SHP77 treated with DMSO at 0.1 percent for 48 hours (cell line): ENCODE results near the gene ADAMTS12.

Source experiments
- DNase-seq: peaks from one replicate; lab custom pipeline; 2025; lab: John Stamatoyannopoulos, UW

ADAMTS12 gene

DNA sequence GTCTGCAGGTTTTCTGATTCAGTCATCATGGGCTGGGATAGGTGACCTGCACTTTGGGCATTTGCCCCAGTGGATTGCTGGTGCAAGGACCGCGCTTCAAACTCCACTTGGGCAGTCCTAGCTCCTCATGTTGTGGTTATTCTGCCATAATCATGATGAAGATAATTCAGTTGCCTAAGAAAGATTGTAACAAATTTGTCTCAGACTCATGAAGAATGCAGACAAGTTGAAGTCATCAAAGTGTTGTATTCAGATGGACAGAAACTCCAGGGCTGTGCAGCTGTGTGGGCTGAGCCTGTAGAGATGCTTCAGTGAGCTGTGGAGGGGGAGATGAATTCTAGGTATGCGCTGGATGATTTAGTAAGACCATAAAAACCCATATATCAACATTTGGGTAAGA, 412.5 kb downstream of the ADAMTS12 start:
- DNase-seq, result no peak

DNA sequence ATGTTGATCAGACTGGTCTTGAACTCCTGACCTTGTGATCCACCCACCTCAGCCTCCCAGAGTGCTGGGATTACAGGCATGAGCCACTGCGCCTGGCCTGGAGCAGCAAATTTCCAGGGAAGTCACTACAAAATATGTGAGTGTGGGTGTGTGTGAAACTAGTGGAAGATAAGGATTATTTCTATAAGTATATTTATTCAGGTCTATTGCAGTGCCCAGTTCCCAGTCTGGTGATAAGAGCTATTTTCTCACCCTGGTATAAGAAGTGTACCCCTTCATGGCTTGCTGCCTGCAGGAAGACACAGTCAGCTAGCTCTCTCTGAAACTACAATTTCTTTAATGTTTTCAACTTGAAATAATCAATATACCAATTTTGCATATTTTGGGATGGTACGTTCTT, 414.0 kb downstream of the ADAMTS12 start:
- DNase-seq, result no peak

GRCh38 chr5:33476992-33477391, 414.8 kb downstream of the ADAMTS12 start:
- no peak for DNase-seq

- DNase-seq, result no peak
Observed at GRCh38 chr5:33475706-33476105, 416.1 kb downstream of the ADAMTS12 start.

DNA sequence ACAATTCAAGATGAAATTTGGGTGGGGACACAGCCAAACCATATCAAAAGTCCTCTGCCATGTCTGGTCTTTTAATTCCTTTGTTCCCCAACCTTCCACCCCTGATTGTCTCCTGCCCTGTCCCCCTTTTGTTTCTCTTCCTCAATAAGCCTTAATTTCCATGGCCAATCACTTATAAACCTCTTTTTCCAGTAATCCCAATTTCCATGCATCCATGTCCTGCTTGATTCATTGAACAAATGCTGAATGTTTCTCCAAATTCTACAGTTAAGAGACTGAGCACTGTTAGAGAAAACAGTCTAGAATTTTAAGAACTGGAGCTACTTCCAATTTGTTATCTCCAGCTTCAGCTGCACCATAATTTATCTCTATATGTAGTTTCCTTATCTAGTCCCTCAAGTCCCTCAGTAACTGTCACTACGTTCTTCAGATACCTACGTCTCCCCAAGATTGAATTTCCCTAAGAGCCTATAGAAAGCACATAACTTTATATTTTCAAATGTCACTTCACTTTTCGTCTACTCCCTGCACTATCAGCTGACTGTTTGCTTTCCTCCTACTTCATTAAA, 416.8 kb downstream of the ADAMTS12 start:
- DNase-seq, result no peak

- no peak for DNase-seq
Observed at GRCh38 chr5:33474004-33474403, 417.8 kb downstream of the ADAMTS12 start.
